ENCODE data around the gene PMEL. TPM values are rescaled to one million over a fixed set of nuclear protein-coding genes. Genes with fewer than 3 reads are reported as not detected.
"Not testable (repeated sequence)": the region's sequence is repeated elsewhere in the genome, so short reads cannot be mapped to it uniquely, and the experiment has no call there.

The PMEL gene
- total RNA-seq (2014; rRNA removed; shearing (Covaris generic)), result 1.1 and 2.0 TPM in 2 replicates

- DNase-seq (ENCODE audit: low spot score), result no peak
Measured at GRCh38 chr12:55965941-55966407, at the start of gene PMEL. Gene PMEL, minus strand, starts transcription at chr12:55966042. Its CDS starts 31 bp downstream, at chr12:55966011.

- no peak for DNase-seq (ENCODE audit: low spot score)
Measured at GRCh38 chr12:56014205-56014604, 48.4 kb upstream of the PMEL start.

DNA sequence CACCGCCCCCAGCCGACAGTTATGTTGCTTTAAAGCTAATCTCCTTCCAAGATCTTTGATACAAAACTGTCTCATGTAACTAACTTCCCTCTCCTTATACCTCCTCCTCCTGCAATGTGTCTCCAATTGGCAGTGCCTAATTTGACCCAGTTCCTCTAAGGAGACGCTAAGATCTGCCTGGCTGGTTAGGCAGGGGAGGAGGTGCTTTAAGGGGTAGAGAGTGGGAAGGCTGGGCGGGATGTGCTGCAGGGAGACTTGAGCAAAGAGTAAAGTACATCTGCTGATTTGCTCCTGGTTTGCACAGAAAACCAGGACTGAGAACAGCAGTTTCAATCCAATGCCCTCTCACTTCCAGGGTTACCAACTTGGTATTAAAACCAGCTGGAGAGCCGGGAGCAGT, 47.6 kb upstream of the PMEL start:
- DNase-seq (ENCODE audit: low spot score), result no peak

GRCh38 chr12:56011509-56012090, 45.8 kb upstream of the PMEL start:
- no peak for DNase-seq (ENCODE audit: low spot score)

GRCh38 chr12:56010111-56010570, 44.3 kb upstream of the PMEL start:
- no peak for DNase-seq (ENCODE audit: low spot score)

DNA sequence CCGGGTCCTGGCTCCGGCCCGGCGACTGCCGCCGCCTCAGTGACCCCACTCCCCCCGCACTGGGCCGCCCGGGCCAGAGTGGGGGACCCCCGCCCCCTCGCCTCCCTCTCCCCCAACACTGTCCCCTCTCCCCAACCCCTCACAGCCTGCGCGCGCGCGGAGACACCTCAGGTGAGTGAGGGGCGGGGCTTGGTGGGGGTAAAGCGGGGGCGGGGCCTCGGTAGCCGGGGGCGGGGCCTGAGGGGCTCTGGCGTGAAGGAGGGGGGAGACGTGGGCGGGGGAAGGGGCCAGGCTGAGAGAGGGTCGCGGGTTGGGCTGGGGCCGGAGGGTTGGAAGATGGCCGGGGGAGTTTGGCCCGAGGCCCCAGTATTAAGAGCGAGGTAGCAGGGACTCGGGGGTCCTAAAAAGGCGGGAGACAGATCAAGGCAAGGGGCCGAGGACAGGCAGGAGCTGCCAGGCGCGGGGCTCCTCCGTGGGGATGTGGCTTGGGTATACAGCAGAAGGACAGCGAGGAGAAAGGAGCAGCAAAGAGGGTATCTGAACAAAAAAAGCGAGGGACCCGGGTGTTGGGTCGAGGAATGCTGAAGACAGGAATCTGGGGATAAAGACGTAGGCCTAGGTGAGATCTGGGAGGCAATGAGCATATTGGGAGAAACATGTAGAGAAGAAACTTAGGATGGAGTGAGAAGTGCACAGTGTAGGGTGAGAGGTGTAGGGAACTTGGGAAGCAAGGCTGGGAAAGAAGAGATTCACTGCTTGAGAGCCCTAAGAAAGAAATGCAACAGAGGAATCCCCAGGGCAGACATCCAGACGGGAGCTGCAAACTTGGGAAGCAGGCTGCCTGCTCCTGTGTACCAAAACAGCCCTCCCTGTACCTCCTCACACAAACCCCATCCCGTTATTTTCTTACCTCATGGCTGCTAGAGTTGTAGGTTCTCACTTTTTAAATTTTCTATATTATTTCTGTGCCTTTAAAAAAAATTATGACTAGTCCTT, 42.0 kb upstream of the PMEL start:
- no peak for DNase-seq (ENCODE audit: low spot score)

GRCh38 chr12:56004211-56004610, 38.4 kb upstream of the PMEL start:
- DNase-seq (ENCODE audit: low spot score), result no peak

- DNase-seq (ENCODE audit: low spot score), result not testable (repeated sequence)
Measured at GRCh38 chr12:56003376-56003775, 37.5 kb upstream of the PMEL start.

GRCh38 chr12:56001487-56002100, 35.8 kb upstream of the PMEL start:
- DNase-seq (ENCODE audit: low spot score), result no peak

DNA sequence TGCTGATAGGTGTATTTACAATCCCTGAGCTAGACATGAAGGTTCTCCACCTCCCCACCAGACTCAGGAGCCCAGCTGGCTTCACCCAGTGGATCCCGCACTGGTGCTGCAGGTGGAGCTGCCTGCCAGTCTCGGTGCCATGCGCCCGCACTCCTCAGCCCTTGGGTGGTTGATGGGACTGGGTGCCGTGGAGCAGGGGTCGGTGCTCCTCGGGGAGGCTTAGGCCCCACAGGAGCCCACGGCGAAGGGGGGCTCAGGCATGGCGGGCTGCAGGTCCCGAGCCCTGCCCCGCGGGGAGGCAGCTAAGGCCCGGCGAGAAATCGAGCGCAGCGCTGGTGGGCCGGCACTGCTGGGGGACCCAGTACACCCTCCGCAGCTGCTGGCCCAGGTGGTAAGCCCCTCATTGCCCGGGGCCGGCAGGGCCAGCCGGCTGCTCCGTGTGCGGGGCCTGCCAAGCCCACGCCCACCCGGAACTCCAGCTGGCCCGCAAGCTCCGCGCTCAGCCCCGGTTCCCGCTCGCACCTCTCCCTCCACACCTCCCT, 34.2 kb upstream of the PMEL start:
- not testable (repeated sequence) for DNase-seq (ENCODE audit: low spot score)

DNA sequence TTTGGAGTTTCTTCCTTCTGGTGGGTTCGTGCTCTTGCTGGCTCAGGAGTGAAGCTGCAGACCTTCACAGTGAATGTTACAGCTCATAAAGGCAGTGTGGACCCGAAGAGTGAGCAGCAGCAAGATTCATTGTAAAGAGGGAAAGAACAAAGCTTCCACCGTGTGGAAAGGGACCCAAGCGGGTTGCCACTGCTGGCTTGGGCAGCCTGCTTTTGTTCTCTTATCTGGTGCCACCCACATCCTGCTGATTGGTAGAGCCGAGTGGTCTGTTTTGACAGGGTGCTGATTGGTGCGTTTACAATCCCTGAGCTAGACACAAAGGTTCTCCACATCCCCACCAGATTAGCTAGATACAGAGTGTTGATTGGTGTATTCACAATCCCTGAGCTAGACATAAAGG, 33.7 kb upstream of the PMEL start:
- DNase-seq (ENCODE audit: low spot score), result not testable (repeated sequence)

DNA sequence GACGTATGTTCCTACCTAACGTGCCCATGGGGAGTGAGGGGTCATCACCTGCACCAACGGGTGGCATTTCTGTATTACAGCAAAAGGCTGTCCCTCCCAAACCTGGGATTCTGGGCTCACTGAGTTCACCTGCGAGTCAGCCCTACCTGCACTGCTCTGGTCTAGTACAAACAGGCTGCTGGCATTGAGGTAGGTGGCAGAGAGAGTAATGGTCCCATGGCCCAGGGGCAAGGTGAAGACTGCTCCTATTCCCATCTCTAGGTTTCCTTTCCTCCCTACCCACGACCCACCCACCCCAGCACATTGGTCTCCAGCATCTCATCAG, 31.7 kb upstream of the PMEL start:
- DNase-seq (ENCODE audit: low spot score), result no peak

GRCh38 chr12:55996715-55997534, 31.1 kb upstream of the PMEL start, which contains the start of gene SUOX:
Gene SUOX, plus strand, starts transcription at chr12:55997276. Its CDS starts 4,946 bp downstream, at chr12:56002222.
- DNase-seq (ENCODE audit: low spot score), result peak; percentile 95

DNA sequence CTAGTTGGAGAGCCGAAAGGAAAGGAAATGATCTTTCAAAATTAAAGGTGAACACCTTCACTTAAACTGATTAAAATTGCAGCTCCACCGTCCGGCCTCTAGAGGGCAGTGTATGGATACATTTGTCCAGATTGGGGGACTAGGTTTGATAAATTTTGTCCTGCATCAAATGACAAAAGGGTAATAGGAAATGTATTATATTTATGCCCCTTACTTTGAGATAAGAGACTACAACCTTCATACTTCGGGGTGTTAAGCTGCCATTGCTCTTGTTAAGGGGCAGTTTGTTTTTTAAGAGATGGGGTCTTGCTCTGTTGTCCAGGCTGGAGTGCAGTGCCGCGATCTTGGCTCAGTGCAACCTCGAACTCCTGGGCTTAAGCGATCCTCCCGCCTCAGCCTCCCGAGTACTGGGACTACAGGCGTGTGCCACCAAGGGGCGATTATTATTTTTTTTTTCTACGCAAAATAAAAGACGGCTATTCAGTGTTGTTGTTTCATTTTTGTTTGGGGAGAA, 30.4 kb upstream of the PMEL start:
- peak; percentile 58 for DNase-seq (ENCODE audit: low spot score)

- no peak for DNase-seq (ENCODE audit: low spot score)
Measured at GRCh38 chr12:55995366-55995765, 29.5 kb upstream of the PMEL start.

DNA sequence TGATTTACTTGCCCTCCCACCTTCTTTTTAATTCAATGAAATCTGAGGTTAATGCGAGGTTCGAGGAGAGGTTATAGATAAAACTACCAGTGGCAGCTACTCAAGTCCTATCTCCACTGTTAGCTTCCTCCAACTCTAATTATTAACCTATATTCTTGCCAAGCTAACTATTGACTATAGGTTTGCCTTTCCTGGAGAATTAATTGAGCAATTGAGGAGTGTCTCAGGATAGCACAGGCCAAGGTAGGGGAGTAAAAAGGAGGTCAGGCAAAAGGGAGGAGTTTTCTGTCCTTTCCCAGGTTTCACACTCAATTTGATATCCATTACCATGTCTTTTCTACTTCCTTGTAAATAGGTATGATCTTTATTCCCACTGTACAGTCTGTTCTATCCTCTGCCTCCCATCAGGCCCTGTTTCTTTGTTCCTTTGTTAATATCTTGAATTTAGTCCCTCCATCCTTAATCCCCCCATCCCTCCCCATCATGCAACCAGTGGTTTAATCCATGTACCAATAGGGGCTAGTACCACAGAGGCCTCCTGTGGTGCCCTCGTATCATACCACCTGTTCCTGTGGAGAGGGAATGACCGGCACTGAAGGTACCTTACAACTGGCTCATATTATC, 27.5 kb upstream of the PMEL start:
- no peak for DNase-seq (ENCODE audit: low spot score)

DNA sequence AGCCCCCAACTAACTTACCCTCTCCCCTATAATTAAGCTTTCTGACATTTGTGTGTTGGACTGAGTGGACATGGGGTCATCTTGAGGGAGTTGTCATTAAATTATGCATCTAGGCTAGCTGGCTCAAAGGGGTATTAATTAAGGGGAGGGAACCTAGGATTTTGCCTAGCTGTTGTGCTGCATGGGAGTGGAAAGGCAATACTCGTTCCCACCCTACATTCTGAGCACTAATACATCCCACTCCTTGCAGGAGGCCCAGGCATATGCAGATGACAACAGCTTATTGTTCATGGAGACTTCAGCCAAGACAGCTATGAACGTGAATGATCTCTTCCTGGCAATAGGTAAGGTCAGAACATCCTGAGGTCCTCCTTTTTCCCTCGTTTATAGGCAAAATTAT, 25.3 kb upstream of the PMEL start:
- DNase-seq (ENCODE audit: low spot score), result no peak

DNA sequence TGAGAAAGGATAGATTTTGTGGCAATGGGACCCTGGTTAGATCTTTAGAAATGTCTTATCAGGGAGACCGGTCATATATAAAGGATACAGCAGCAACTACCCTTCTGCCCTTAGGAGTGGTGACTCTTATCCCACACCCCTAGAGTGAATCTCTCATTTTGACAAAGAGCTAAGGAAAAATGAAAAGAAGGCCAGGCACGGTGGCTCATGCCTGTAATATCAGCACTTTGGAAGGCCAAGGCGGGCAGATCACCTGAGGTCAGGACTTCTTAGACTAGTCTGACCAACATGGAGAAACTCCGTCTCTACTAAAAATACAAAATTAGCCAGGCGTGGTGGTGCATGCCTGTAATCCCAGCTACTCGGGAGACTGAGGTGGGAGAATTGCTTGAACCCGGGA, 20.1 kb upstream of the PMEL start:
- not testable (repeated sequence) for DNase-seq (ENCODE audit: low spot score)

GRCh38 chr12:55985341-55985740, 19.5 kb upstream of the PMEL start:
- DNase-seq (ENCODE audit: low spot score), result no peak

- no peak for DNase-seq (ENCODE audit: low spot score)
Measured at GRCh38 chr12:55984861-55985260, 19.0 kb upstream of the PMEL start.

Measured in A172 (cell line).